ENCODE results near the gene UBIAD1.

UBIAD1 gene

GRCh38 chr1:11311816-11312755, 39.1 kb downstream of the UBIAD1 start:
- DNase-seq (ENCODE audit: low read depth), result no peak

GRCh38 chr1:11314959-11315358, 42.0 kb downstream of the UBIAD1 start:
- DNase-seq (ENCODE audit: low read depth), result no peak

- DNase-seq (ENCODE audit: low read depth), result no peak
Observed at GRCh38 chr1:11316701-11317100, 43.7 kb downstream of the UBIAD1 start.

- no peak for DNase-seq (ENCODE audit: low read depth)
Observed at GRCh38 chr1:11318982-11319381, 46.0 kb downstream of the UBIAD1 start.

GRCh38 chr1:11320153-11320936, 47.3 kb downstream of the UBIAD1 start:
- no peak for DNase-seq (ENCODE audit: low read depth)

GRCh38 chr1:11321656-11322491, 48.9 kb downstream of the UBIAD1 start:
- DNase-seq (ENCODE audit: low read depth), result no peak

GRCh38 chr1:11324567-11325165, 51.7 kb downstream of the UBIAD1 start:
- no peak for DNase-seq (ENCODE audit: low read depth)

GRCh38 chr1:11326070-11326469, 53.1 kb downstream of the UBIAD1 start:
- no peak for DNase-seq (ENCODE audit: low read depth)

GRCh38 chr1:11328444-11328843, 55.4 kb downstream of the UBIAD1 start:
- DNase-seq (ENCODE audit: low read depth), result no peak

GRCh38 chr1:11330411-11330810, 57.4 kb downstream of the UBIAD1 start:
- DNase-seq (ENCODE audit: low read depth), result no peak

GRCh38 chr1:11331036-11331944, 58.3 kb downstream of the UBIAD1 start:
- no peak for DNase-seq (ENCODE audit: low read depth)

GRCh38 chr1:11331945-11332546, 59.0 kb downstream of the UBIAD1 start:
- no peak for DNase-seq (ENCODE audit: low read depth)

- no peak for DNase-seq (ENCODE audit: low read depth)
Observed at GRCh38 chr1:11333631-11334030, 60.6 kb downstream of the UBIAD1 start.

GRCh38 chr1:11334261-11334804, 61.3 kb downstream of the UBIAD1 start:
- DNase-seq (ENCODE audit: low read depth), result no peak

- no peak for DNase-seq (ENCODE audit: low read depth)
Observed at GRCh38 chr1:11334821-11335220, 61.8 kb downstream of the UBIAD1 start.

GRCh38 chr1:11335417-11336056, 62.5 kb downstream of the UBIAD1 start:
- no peak for DNase-seq (ENCODE audit: low read depth)

GRCh38 chr1:11337580-11338073, 64.6 kb downstream of the UBIAD1 start:
- DNase-seq (ENCODE audit: low read depth), result no peak

All from GM04503 (cell line).